ENCODE measurements around the gene PTTG1IP.

PTTG1IP gene

GRCh38 chr21:44874240-44874496, 678 bp upstream of the PTTG1IP start:
- TF ChIP-seq CTCF (conservative IDR thresholded peaks at IDR 0.05; ENCODE audit: control insufficient read depth, insufficient read depth, low read depth, low read length) = no peak
- peak; percentile 39 for DNase-seq (ENCODE audit: low read depth)
- peak overlapping the region; percentile 45 for H3K4me3 ChIP-seq (ENCODE audit: control insufficient read depth, low read depth, low read length)

- peak overlapping the region; percentile 77 for H3K4me3 ChIP-seq (ENCODE audit: control insufficient read depth, low read depth, low read length)
- DNase-seq (ENCODE audit: low read depth) = peak; percentile 23
- no peak for TF ChIP-seq CTCF (conservative IDR thresholded peaks at IDR 0.05; ENCODE audit: control insufficient read depth, insufficient read depth, low read depth, low read length)
Observed at GRCh38 chr21:44872649-44873355, 688 bp downstream of the PTTG1IP start.

GRCh38 chr21:44872323-44872648, 1.2 kb downstream of the PTTG1IP start:
- H3K4me3 ChIP-seq (ENCODE audit: control insufficient read depth, low read depth, low read length) = peak overlapping the region; percentile 77
- no peak for DNase-seq (ENCODE audit: low read depth)
- TF ChIP-seq CTCF (conservative IDR thresholded peaks at IDR 0.05; ENCODE audit: control insufficient read depth, insufficient read depth, low read depth, low read length) = no peak

GRCh38 chr21:44871576-44872269, 1.8 kb downstream of the PTTG1IP start:
- H3K4me3 ChIP-seq (ENCODE audit: control insufficient read depth, low read depth, low read length) = peak overlapping the region; percentile 77
- peak; percentile 90 for DNase-seq (ENCODE audit: low read depth)
- no peak for TF ChIP-seq CTCF (conservative IDR thresholded peaks at IDR 0.05; ENCODE audit: control insufficient read depth, insufficient read depth, low read depth, low read length)

- no peak for DNase-seq (ENCODE audit: low read depth)
- TF ChIP-seq CTCF (conservative IDR thresholded peaks at IDR 0.05; ENCODE audit: control insufficient read depth, insufficient read depth, low read depth, low read length) = no peak
- no peak overlapping the region for H3K4me3 ChIP-seq (ENCODE audit: control insufficient read depth, low read depth, low read length)
Observed at GRCh38 chr21:44870748-44871495, 2.6 kb downstream of the PTTG1IP start.

- DNase-seq (ENCODE audit: low read depth) = peak; percentile 95
- no peak for TF ChIP-seq CTCF (conservative IDR thresholded peaks at IDR 0.05; ENCODE audit: control insufficient read depth, insufficient read depth, low read depth, low read length)
- peak overlapping the region; percentile 8 for H3K4me3 ChIP-seq (ENCODE audit: control insufficient read depth, low read depth, low read length)
Observed at GRCh38 chr21:44869781-44870747, 3.4 kb downstream of the PTTG1IP start.

Data from fibroblast of mammary gland (primary cell).